Inflammatory macrophage treated with lipopolysaccharide for 1 hour (primary cell): ENCODE measurements around the gene ZNF784.

Experiments
- DNase-seq, 2 donors: peaks; one replicate each; pipeline ENCODE4 v3.0.0-alpha.2; 2020 to 2022

Gene ZNF784, protein sequence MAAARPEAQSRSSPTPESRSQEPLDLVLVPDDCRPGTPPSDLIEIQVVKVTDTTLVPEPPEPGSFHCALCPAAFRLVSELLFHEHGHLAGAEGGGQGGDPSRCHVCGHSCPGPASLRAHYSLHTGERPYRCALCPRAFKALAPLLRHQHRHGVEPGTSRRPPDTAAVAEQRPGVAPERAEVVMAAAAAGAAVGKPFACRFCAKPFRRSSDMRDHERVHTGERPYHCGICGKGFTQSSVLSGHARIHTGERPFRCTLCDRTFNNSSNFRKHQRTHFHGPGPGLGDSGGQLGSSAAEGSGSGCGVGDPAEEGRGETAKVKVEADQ

DNA sequence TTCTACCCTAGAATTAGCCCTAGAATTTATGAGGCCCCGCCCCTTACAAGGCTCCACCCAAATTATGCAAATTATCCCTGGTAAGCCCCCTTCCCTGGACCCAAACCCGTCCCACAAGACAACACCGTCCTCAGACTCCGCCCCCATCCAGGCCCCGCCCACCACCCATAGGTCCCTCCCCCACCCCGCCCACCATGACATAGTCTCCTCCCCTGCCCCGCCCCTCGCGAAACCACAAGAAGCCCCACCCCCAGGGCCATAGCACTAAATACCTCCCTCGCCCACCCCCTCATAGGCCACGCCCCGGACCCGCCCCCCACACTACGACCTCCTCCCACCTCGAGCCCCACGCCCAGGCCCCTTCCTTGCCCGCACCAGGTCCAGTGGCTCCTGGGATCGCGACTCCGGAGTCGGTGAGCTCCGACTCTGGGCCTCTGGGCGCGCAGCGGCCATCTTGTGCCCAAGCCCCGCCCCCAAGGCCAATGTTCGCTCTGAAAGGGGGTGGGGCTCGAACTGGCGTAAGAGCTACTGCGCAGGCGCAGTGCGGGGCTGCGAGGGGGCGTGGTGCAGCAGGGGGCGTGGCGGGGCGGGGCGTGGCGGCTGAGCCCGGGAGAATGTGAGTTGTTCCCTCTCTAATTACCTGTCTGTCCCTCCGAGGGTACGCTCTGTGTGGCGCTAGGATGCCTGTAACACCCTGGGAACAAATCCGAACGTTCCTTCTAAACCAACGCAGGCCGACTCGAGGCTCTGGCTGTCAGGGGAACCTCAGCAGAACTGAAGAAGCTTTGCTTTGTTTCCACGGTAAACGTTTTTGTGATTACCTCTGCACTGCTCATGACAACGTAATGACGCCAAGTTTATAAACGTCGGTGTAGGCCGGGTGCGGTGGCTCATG lies at the start of gene ZNF784:
Gene ZNF784 (minus strand): TSS at position 458 of the 895 bp plus-strand sequence. CDS start 5 bp downstream, at position 453.
- DNase-seq: peak; percentile 82 to 98

DNA sequence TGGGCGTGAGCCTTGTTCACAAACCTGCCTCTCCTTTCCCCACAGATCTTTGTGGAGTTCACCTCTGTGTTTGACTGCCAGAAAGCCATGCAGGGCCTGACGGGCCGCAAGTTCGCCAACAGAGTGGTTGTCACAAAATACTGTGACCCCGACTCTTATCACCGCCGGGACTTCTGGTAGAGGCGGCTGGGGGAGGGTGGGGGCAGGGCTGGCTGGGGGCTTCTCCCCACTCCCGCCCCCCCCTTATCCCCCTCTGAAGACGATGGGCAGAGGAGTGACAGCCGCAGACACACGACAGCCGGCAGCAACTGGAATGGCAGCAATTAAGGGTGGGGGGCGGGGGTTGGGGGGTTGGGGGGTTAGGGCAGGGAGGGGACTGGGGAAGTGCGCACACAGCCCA lies 49.5 kb upstream of the ZNF784 start:
- DNase-seq: no peak

DNA sequence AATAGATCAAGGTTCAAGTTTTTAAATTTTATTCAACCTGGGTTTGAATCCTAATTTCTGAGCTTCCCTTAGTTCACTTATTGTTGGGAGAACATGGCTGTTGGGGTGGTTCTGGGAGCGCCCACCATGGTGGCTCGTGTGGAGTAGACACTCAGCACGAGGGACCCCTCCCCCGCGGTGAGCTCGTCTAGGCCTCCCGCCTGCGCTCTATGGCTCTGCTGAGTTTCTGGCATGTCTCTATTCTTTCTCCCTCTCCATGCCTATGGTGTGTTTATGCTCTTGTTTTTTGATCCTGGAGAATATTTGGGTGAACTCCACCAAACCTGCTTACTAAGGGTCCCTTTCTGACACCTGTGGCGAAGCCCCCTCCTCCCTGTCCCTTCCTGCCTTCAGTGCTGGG lies 49.1 kb upstream of the ZNF784 start:
- DNase-seq: no peak

DNA sequence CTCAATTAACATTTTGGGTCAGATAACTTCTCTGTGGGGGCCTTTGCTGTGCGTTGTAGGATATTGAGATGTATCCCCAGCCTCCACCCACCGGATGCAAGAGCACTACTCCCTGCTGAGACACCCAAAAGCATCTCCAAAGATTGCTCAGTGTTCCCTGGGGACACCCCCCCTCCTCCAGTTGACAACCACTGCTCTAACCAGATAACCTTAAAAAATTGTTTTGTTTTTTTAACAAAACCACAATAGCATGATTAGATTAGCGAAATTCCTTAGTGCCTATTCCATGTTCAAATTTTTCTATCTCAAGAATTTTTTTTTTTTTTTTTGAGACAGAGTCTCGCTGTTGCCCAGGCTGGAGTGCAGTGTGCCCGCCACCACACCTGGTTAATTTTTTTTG lies 48.1 kb upstream of the ZNF784 start:
- no peak for DNase-seq

DNA sequence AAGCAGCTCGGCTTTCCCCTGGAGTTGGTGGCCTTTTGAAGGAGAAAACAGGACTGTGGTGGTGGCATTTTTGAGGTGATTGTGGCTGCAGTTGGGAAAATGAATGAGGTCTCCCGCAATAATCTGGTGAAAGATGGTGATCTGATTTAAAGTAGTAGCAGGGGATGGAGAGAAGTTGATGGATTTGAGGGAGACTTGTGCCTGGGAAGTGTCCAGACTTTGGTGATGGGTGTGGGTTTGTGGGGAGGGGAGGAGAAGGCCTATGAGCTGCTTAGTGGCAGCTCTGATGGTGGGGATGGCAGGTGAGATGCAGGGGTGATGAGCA lies 46.6 kb upstream of the ZNF784 start:
- no peak for DNase-seq

DNA sequence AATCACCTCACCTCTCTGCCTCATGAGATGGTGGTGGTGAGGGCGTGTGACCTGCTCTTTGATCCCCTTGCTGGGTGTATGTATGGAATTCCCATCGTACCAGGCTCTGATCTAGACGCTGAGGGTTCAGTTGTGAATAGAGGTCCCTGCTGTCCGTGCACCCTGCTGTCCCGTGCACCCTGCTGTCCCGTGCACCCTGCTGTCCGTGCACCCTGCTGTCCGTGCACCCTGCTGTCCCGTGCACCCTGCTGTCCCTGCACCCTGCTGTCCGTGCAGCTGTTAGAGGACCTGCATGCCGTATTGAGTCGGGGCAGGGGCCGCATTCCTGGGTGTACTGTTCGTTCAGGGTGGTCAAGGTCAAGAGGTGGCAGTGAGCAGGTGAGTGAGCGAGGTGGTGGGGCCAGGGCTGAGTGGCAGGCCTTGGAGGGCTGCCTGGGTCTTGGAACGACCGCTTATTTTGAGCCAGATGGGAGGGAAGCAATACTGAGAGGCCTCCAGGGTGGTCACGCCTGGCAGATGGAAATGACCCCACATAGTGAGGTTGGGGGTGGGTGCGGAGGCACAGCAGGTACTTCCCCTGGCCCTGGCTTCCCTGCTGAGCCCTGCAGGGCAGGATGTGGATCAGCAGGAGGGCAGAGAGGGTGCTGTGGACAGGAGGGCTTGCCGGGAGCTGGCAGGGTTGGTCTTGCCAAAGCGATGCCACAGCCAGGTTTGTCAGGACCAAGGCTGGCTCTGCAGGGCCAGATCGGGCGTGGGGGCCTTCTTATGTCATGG lies 46.1 kb upstream of the ZNF784 start:
- no peak for DNase-seq

DNA sequence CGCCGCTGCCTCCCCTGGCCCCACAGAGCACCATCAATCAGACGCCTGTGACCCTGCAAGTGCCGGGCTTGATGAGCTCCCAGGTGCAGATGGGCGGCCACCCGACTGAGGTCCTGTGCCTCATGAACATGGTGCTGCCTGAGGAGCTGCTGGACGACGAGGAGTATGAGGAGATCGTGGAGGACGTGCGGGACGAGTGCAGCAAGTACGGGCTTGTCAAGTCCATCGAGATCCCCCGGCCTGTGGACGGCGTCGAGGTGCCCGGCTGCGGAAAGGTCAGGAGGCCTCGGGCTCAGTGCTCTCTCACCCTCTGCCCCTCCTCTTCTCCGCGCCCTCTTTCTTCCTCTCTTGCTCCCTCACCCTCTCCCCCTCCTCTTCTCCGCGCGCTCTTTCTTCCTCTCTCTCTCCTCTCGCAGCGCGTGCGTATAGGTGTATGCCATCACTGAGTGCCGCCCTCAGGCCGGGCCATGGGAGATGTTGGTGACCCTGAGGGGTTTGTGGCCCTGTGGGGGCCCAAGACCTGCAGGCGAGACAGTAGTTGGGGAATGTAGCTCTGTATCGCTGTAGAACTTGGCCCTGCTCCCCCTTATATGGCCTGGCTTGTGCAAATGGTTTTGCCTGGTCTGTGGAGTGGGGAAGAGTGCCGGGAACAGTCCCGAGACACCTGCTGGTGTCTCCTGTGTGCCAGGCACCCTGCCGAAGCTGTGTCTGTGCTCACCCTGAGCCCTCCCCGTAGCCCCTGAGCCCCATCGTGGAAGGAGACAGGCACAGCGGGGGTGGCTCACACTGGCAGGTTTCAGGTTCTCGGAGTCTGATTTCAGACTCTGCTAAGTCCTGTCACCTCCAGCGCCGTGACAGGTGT lies 45.3 kb upstream of the ZNF784 start:
- DNase-seq: no peak

DNA sequence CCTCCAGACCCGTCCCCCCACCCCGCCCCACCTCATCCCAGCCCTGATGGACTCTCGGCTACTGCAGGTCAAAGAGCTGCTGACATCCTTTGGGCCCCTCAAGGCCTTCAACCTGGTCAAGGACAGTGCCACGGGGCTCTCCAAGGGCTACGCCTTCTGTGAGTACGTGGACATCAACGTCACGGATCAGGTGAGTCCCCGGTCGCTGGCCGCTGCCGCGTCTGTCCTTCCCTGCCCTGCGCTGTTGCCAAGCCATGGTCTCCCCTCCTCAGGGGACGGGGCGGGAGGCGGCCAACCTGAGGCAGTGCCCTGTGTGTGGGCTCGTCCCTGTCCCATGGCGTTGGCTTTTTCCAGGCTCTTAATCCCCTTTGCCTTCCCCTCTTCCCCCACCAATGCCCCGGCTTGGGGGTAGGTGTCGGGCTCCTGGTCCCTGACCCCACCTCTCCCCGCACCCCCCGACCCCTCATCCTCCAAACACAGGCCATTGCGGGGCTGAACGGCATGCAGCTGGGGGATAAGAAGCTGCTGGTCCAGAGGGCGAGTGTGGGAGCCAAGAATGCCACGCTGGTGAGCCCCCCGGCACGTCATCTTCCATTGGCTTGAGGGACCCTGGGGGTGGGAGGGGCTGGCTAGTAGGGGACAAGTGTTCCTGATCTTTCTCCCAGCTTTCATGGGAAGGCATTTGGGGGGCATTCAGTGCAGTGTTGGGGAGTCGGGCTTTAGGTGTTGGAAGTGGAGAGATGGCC lies 44.4 kb upstream of the ZNF784 start:
- no peak for DNase-seq

DNA sequence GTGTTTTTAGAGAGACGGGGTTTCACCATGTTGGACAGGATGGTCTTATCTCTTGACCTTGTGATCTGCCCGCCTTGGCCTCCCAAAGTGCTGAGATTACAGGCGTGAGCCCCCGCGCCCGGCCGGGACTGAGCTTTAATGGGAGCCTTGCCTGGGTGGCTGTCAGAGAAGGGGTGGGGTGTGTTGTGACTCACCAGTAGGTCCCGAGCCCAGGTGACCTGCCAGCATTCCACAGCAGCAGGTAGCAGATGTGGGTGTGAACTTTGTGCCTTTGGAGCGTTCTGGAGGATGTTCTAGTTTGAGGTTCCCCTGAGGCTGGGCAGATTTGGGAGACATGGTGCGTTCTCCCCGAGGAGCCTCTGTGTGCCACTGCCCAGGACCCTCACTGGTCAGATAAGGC lies 43.6 kb upstream of the ZNF784 start:
- DNase-seq: no peak

DNA sequence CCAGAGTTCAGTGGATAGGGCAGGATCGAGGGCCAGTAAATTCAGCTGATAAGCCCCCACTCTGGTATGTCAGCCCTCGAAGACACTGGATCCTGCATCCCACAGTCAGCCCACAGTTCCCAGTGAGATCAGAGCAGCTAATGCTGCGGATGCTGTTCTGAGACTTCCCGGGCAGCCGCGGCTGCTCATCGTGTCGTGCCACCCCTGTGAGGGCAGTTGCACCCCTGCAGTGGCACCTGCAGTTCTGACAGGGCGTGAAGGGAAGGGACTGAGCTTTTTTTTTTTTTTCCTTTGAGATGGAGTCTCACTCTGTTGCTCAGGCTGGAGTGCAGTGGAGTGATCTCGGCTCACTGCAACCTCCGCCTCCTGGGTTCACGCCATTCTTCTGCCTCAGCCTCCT lies 43.1 kb upstream of the ZNF784 start:
- no peak for DNase-seq

DNA sequence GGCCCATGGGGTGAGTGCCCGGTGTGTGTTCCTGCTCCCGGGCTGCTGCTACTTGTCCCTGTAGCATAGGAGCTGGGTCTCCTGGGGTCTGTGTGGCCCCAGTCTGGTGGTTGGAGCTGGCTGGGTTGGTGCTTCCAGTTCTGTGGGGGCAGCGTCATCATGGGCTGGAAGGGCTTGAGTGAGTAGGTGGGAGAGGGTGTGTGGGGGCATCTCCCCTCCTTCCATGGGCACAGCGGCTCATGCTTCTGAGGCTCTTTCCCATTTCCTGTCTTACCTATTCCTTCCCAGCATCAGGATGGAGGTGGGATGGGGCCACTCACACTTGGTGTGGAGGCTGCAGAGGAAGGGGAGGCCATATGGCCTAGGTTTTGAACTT lies 42.6 kb upstream of the ZNF784 start:
- DNase-seq: no peak

DNA sequence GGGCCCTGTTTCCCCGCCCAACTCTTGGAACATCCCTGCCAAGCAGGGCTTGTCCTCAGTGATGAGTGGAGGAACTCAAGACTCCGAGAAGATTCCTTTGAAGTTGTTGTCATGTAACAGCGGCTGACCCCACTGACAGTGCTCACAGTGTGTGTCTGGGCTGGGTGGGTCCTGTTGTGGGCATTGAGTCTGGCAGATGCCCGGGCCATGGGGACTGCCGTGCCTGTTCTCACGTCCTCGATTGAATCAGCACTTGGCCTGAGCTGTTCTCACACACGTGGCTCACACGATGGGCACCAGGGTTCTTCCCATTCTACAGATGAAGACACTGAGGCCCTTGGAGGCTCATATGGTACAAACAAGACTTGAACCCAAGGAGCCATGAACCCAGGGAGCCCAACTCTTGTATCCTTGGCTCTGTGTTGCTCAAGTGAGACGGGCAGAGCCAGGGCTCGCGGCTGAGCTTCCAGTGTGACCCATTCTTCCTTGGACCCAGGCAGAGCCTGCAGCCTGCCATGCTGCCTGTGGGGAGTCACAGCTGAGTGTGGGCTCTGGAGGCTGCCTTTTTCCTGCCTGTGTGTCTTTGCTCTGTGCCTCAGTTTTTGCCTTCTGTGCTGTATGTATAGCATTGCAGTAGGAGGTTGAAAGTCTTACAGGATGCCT lies 42.1 kb upstream of the ZNF784 start:
- DNase-seq: no peak

DNA sequence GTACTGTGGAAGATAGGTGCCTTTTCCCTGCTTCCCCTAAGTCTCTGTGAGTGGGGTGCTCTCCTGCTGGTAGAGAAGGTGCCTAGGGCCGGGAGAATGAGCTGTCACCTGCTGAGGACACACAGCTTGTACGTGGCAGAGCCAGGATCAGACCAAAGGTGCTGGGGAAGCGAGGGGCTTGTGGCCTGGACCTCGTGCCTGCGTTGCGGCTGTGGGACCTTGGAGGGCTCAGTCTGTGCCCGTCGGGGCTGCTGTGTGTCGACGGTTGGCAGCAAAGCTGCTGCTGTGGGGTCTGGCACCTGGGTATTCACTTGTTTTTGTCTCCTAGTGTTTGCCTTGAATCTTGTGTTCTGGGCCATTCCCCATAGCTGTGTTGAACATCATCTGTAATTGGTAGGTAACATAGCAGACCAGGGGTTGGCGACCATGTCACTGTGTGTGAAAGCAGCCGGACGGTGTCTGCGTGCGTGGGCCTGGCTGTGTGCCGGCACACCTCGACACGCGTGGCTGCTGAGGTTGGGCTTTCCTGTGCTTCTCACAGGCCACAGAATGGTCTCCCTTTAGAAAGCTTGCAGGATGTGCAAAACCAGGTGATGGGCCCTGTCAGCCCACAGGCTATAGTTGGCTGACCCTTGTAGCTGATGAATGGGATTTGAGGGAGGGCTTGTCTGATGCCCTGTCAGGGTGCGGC lies 39.6 kb upstream of the ZNF784 start:
- DNase-seq: no peak

DNA sequence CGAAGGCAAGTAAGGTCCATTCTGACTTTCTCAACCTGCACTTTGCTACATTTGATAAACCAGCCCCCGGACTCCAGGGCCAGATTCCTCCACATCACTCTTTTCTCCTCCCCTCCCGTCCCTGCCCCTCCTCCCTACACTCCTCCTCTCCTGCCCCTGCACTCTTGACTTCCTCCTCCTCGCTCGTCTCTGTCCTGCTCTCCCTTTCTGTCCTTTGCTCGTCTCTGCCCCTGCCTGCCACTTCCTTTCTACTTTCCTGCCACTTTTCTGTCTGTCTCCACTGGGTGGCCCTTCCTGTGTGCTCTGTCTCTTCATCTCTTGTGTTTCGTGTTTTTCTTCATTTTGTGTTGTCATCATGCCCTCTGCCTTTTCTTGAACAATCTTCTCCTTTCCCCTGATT lies 37.5 kb upstream of the ZNF784 start:
- DNase-seq: no peak

DNA sequence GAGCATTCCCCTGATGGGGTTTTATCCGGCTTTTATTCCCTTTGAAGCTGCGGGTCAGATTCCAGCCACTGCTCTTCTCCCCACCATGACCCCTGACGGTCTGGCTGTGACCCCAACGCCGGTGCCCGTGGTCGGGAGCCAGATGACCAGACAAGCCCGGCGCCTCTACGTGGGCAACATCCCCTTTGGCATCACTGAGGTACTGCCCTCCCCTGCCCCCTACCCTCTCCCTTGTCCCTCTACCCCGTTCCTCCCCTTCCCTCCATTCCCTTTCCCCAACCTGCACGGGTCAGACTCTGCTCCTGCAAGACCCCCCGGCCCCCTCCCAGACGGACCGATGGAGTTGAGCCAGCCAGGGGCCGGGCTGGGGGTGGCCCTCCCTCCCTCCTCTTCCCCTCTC lies 36.6 kb upstream of the ZNF784 start:
- no peak for DNase-seq

DNA sequence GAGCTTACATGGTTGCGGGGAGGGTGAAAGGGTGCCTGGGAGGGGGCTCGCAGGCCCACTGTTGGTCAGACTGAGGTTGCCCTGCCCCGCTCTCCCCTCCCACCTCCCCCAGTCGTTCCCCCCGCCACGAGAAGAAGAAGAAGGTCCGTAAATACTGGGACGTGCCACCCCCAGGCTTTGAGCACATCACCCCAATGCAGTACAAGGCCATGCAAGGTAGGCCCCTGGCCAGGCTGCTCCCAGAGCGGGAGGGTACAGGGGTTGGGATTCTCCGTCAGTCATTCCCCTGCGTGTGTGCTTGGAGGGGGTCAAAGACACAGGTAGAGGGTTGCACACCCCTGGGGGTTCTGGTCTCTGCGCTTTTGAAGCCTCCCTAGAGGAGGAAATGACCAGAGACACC lies 36.0 kb upstream of the ZNF784 start:
- no peak for DNase-seq

DNA sequence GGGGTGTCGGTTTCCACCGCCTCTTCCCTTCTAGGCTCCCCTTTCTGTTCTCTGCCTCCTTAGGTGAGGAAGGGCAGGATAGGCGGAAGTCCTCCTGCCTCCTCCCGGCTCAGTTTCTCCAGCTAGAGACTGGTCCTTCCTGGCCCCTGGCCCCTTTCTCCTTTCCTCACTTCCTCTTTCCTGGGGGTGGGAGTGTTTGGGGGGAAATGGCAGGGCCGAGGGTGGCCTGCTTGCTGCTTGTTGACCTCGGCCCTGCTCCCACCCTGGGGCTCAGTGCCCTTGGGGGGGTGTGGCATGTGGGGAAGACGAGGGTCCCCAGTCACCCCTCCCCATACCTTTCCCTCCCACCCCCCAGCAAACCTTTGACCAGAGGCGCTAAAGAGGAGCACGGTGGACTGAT lies 35.5 kb upstream of the ZNF784 start:
- DNase-seq: no peak

DNA sequence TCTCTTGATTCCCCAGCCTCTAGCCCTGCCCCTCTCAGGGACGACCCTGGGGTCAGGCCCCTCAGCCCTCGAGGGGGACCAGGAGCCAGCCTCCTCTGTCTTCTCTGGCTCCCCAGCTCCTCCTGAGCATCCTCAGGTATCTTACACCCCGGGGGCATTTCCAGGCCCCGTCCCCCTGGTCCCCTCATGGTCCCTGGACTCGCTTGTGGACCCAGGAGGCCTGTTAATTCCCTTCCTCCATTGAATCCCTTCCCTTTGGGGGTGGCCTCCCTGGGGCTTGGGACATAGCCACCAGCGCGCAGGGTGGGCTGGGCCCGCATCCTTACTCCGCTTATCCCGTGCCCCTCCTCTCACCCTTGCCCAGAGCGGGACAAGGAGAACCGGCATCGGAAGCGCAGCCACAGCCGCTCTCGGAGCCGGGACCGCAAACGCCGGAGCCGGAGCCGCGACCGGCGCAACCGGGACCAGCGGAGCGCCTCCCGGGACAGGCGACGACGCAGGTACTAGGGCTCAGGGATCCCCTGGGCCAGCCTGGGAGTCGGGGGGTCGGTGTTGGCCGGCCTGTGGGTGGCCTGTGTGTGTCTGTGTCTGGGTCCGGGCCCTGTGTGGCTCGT lies 34.6 kb upstream of the ZNF784 start:
- no peak for DNase-seq

DNA sequence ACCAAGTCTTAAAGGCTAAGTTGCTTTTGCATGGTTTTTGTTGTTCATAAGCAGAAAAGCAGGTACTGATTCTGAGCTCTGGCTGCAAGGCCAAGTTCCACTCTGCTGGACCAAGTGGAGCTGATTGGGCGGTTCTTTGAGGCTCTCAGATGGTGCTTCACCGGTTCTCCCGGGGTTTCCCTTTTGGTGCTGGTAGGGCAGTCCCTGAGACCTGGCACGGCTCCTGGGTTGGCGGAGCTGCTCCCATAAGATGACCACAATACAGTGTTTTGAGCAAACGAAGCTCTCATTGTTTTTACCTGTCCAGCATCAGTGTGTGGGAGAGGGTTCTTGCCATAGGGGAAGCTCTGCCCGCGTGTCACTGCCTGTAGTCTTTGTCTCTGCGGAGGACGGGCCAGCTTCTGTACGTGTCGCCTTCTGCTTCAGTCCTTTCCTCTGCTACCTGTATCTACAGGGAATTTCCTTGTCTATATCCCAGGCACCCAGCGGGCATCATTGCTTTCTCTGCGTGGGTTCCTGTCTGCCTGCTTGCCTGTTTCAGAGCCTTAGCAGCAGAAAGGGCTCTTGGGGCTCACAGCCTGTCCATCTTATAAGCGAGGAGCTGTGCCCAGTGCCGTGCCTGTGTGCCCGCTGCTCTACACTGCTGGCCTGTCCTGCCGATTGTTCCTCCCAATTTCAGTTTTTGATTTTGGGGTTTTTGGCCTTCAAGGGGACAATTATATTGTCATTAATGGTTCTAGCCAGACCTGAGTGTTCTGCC lies 32.8 kb upstream of the ZNF784 start:
- no peak for DNase-seq

DNA sequence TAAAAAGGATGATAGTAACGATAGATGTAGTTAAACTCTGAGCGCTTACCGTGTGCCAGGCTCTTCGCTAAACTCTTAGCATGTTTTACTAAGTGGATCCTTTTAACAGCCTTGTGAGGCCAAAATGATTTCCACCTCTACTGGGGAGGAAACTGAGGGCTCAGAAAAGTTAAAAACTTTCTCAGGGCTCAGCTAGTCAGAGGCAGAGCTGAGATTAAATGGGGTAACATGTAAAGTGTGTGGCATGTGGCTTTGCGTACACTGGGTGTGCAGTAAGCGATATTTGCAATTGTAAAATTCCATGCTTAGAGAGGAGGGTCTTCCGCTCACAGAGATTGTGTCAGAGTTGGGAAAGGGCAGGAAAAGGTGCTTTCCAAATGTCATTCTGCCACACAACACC lies 32.2 kb upstream of the ZNF784 start:
- DNase-seq: no peak
